Activated T-cell treated with anti-CD3 and anti-CD28 coated beads, Interleukin-2, amount 50 U/mL, for 72 hours (primary cell): Measurements from ENCODE around the gene ADGRD1. TPM values are rescaled to one million over a fixed set of nuclear protein-coding genes. Genes with fewer than 3 reads are reported as not detected.

ENCODE experiments used
- ATAC-seq, 2 donors: fragments of 150-1000 bp; cut with Tn5 transposase; replicated peaks in 1 of 2; 2 replicates each; pipeline ENCODE4 v1.10.0; 2021; ENCODE audit warnings: moderate library complexity in 2 of 2, mild to moderate bottlenecking in 1 of 2
- DNase-seq, 2 donors: peaks; one replicate each; pipeline ENCODE4 v3.0.0; 2021 to 2022; ENCODE audit warnings: mixed read lengths in 1 of 2
- H3K27ac Mint-ChIP-seq: one replicate; pipeline ENCODE4 v1.8.0; 2022; ENCODE audit warnings: mild to moderate bottlenecking, moderate library complexity, mixed read lengths
- H3K27me3 Mint-ChIP-seq: one replicate; pipeline ENCODE4 v1.8.0; 2022; ENCODE audit warnings: low read depth, mixed read lengths
- H3K36me3 Mint-ChIP-seq, 2 donors: one replicate each; pipeline ENCODE4 v1.8.0; 2022; ENCODE audit warnings: mixed read lengths in 2 of 2, mild to moderate bottlenecking in 1 of 2; ENCODE audit not compliant: insufficient read depth in 2 of 2
- H3K4me1 Mint-ChIP-seq: one replicate; pipeline ENCODE4 v1.8.0; 2022; ENCODE audit warnings: low read depth, mixed read lengths
- H3K4me3 Mint-ChIP-seq, 2 donors: one replicate each; pipeline ENCODE4 v1.8.0; 2022; ENCODE audit warnings: mild to moderate bottlenecking in 2 of 2, mixed read lengths in 2 of 2, moderate library complexity in 2 of 2
- H3K9me3 Mint-ChIP-seq, 2 donors: one replicate each; pipeline ENCODE4 v1.8.0; 2022; ENCODE audit warnings: mixed read lengths in 2 of 2
- total RNA-seq, 2 donors: library from RNA; stranded (reverse); gene quantifications; one replicate each; pipeline ENCODE4 v1.2.3, GENCODE V29; 2022

ADGRD1 gene
- total RNA-seq, 2 donors from 2014 or later, result 2.0 to 2.5 TPM

GRCh38 chr12:131034631-131035244, 81.0 kb downstream of the ADGRD1 start:
- peaks cover 5 to 18% of the 10 kb centered on the region in 2 donors for H3K9me3 Mint-ChIP-seq
- no peaks in the 10 kb centered on the region for H3K4me1 Mint-ChIP-seq
- ATAC-seq, result no peak

GRCh38 chr12:131035245-131035681, 81.6 kb downstream of the ADGRD1 start:
- ATAC-seq (no peak), DNase-seq (no peak)
- Mint-ChIP-seq H3K36me3 (peaks cover 4 to 7% of the 10 kb centered on the region in 2 donors), H3K9me3 (peaks cover 5 to 18% of the 10 kb centered on the region in 2 donors), H3K27ac (no peak overlapping the region), H3K27me3 (no peaks in the 10 kb centered on the region), H3K4me3 (no peak overlapping the region), H3K4me1 (no peaks in the 10 kb centered on the region)

More at GRCh38 chr12:131034631-131035244, 81.0 kb downstream of the ADGRD1 start:
- Mint-ChIP-seq H3K4me3 (no peak overlapping the region), H3K36me3 (peaks cover 4 to 7% of the 10 kb centered on the region in 2 donors), H3K27ac (no peak overlapping the region), H3K27me3 (no peaks in the 10 kb centered on the region)
- DNase-seq, result no peak

DNA sequence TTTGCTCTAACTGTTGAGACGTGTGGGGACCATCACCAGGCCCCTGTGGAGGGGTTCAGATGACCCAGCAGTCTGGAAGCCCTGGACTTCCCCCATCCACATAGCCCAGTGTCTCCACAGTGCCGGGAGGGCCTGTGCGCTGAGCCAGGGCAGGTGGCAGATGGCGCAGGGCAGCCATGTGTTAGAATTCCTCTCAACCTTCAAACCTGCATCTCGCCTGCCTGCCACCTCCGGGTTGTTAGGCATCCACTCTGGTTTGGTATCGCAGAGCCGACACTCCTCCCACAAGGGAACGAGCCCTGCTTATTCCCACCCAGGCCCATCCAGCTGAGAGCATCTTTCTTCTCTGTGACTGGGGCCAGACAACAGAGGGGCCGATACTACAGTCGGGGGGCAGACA, 84.5 kb downstream of the ADGRD1 start:
- no peak overlapping the region for H3K4me3 Mint-ChIP-seq
- H3K27ac Mint-ChIP-seq, result no peak overlapping the region
- ATAC-seq (no peak), DNase-seq (no peak)
- H3K27me3 Mint-ChIP-seq, result no peaks in the 10 kb centered on the region
- peaks cover 4 to 7% of the 10 kb centered on the region in 2 donors for H3K36me3 Mint-ChIP-seq
- no peaks in the 10 kb centered on the region for H3K4me1 Mint-ChIP-seq
- peaks cover 5 to 18% of the 10 kb centered on the region in 2 donors for H3K9me3 Mint-ChIP-seq

DNA sequence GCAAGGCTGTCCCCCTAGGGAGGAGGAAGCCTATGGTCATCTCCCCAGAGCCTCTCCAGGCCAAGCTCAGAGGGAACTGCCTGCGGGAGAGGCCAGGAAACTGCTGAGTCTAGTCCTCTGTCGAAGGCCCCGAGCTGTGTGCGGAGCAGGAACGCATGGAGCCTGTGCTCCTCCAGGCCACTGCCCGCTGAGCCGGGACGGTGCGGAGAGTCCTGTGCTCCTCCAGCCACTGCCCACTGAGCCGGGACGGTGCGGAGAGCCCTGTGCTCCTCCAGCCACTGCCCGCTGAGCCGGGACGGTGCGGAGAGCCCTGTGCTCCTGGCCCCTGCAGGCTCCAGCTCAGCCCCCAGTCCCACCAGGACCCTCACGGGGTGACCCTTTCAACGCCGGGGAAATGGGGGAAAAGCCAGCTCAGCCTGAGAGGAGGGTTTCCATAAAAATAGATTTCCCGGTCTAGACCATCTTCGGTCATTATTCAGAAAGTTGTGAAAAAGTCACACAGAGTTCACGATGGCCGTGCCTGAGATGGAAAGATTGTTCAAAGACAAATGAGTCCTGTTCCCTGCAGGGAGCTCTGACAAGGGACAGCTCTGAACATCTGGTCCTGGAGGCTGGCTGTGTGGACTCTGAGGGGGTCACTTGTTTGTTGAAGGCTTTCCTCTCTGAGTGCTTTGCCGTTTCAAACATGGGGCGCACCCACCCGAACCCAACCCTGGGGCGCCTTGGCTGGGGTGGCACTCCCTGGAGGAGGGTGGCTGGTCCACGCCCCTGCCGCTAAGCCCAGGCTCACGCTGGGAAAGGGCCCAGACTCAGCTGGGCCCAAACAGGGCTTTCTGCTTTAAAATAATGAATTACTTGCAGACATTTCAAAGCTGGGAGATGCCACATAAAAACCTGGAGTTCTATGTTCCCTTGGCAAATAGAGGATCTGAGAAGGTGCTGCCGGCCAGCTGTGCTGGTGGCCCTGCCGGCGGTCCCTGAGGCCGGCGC, 85.5 kb downstream of the ADGRD1 start:
- peaks cover 4 to 7% of the 10 kb centered on the region in 2 donors for H3K36me3 Mint-ChIP-seq
- no peak for DNase-seq
- no peak for ATAC-seq
- H3K9me3 Mint-ChIP-seq, result peaks cover 5 to 18% of the 10 kb centered on the region in 2 donors
- H3K27ac Mint-ChIP-seq, result no peak overlapping the region
- no peaks in the 10 kb centered on the region for H3K27me3 Mint-ChIP-seq
- no peak overlapping the region for H3K4me3 Mint-ChIP-seq
- no peaks in the 10 kb centered on the region for H3K4me1 Mint-ChIP-seq

- Mint-ChIP-seq H3K27me3 (no peaks in the 10 kb centered on the region), H3K4me3 (no peak overlapping the region), H3K9me3 (peaks cover 5 to 18% of the 10 kb centered on the region in 2 donors), H3K36me3 (peaks cover 4 to 7% of the 10 kb centered on the region in 2 donors), H3K27ac (no peak overlapping the region), H3K4me1 (no peaks in the 10 kb centered on the region)
- no peak for ATAC-seq
- no peak for DNase-seq
Observed at GRCh38 chr12:131040491-131040890, 86.8 kb downstream of the ADGRD1 start.

DNA sequence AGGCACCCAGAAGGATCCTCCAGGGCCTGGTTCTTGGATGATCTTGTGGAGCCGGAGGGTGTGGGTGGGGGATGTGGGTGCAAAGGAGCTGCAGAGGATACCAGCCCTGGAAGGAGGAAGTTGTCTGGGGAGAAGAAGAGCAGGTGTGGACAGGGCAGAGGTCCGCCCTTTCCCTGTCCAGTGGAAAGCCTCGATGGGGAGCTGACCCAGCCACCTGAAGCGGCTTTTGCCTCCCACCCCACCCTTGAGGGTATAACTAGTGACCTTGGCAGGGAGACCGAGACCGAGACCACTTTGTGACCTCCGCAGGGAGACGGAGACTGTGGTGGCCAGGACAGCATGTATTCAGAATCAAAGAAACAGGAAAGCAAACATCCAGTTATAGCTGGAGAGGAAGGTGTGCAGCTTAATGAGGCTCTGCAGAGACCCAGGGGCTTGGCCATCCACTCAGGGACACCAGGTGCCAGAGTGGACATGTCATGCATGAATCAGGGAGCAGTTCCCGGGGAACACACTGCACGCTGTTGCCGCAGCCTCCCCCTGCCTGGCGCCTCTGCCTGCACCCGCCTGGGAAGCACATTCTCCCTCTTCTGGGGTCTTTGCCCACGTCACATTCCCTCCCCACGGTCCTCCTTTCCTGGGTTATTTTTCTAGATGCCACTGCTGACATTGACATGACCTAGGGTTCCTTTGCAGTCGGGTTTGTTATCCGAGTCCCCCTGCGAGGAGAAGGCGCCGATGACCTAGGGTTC, 87.7 kb downstream of the ADGRD1 start:
- Mint-ChIP-seq H3K9me3 (peaks cover 5 to 15% of the 10 kb centered on the region in 2 donors), H3K4me1 (no peaks in the 10 kb centered on the region), H3K27me3 (no peaks in the 10 kb centered on the region), H3K4me3 (no peak overlapping the region), H3K27ac (no peak overlapping the region), H3K36me3 (peaks cover 4 to 7% of the 10 kb centered on the region in 2 donors)
- ATAC-seq, result no peak
- DNase-seq, result no peak

DNA sequence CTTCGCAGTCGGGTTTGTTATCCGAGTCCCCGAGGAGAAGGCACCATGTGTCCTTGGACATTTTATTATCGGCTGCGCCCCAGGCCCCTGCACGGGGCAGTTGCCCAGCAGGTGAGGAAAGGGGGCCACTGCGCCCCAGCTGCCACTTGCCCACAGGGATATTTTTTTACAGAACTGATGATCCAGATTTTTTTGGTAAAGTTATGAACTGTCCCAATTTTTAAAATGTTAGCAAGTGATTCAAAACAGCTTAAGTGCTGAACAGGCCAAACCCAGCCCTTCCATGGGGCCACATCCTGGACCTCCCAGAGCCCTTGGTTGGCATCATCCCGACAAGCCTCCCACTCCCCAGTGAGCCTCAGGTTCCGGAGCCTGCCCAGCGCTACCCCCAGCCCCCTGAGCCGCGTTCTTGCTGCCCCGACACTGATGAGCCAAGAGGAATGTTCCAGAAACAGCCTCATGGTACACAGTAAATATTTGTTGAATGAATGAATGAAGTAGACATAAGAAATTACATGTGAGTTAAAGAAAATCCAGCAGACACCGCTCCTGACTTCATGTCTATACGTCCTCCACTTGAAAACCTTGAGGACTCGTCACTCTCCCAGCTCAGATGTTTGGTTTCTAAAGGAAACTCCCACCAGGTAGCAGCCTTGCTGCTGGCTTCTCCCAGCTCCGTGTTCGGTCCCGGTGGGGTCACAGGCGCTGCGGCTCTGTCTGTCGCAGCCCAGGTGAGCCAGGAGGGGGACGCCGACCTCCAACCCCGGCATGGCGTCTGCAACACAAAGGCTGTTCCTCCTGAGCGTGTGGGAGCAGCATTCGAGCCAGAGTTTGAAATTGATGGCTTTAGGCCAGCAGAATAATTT, 88.5 kb downstream of the ADGRD1 start:
- Mint-ChIP-seq H3K36me3 (peaks cover 2 to 4% of the 10 kb centered on the region in 2 donors), H3K4me3 (no peak overlapping the region), H3K27me3 (no peaks in the 10 kb centered on the region), H3K9me3 (peaks cover 0 to 7% of the 10 kb centered on the region in 2 donors), H3K4me1 (no peaks in the 10 kb centered on the region), H3K27ac (no peak overlapping the region)
- ATAC-seq (no peak), DNase-seq (no peak)

GRCh38 chr12:131042834-131043245, 89.1 kb downstream of the ADGRD1 start:
- H3K27ac Mint-ChIP-seq, result no peak overlapping the region
- H3K4me1 Mint-ChIP-seq, result no peaks in the 10 kb centered on the region
- H3K4me3 Mint-ChIP-seq, result no peak overlapping the region
- no peak for DNase-seq
- peaks cover 1 to 2% of the 10 kb centered on the region in 2 donors for H3K36me3 Mint-ChIP-seq
- no peaks in the 10 kb centered on the region for H3K27me3 Mint-ChIP-seq
- no peak for ATAC-seq
- H3K9me3 Mint-ChIP-seq, result peaks cover 0 to 1% of the 10 kb centered on the region in 2 donors

- ATAC-seq, result no peak
- Mint-ChIP-seq H3K27ac (no peak overlapping the region), H3K36me3 (no peaks in the 10 kb centered on the region), H3K4me1 (no peaks in the 10 kb centered on the region), H3K4me3 (no peak overlapping the region), H3K27me3 (no peaks in the 10 kb centered on the region), H3K9me3 (no peaks in the 10 kb centered on the region)
- DNase-seq, result no peak
Observed at GRCh38 chr12:131043401-131043871, 89.7 kb downstream of the ADGRD1 start.

DNA sequence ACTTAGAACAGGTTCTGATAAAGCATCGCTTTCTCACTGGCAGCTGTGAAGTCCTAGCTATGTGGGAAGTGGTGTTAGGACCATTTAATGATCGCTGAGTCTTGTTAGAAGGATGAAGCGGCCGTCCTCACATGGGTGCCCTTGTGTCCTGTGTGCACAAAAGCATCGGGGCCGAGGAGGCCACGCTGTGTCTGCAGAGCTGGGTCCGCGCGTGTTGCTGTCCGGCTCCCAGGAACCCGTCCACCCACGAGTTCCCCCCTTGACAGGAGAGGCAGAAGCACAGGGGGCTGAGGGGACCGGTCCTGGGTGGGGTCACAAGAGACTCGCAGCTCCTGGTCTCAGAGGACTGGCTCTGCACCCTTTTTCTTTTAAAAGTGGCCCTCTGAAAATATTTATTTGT, 90.4 kb downstream of the ADGRD1 start:
- no peak overlapping the region for H3K4me3 Mint-ChIP-seq

GRCh38 chr12:131044760-131045381, 91.2 kb downstream of the ADGRD1 start:
- no peaks in the 10 kb centered on the region for H3K4me1 Mint-ChIP-seq
- ATAC-seq (no peak), DNase-seq (no peak)
- no peaks in the 10 kb centered on the region for H3K36me3 Mint-ChIP-seq
- H3K4me3 Mint-ChIP-seq, result no peak overlapping the region
- H3K27me3 Mint-ChIP-seq, result no peaks in the 10 kb centered on the region
- no peaks in the 10 kb centered on the region for H3K9me3 Mint-ChIP-seq
- H3K27ac Mint-ChIP-seq, result no peak overlapping the region

More for the DNA sequence above, 90.4 kb downstream of the ADGRD1 start:
- Mint-ChIP-seq H3K4me1 (no peaks in the 10 kb centered on the region), H3K9me3 (no peaks in the 10 kb centered on the region), H3K27ac (no peak overlapping the region), H3K27me3 (no peaks in the 10 kb centered on the region), H3K36me3 (no peaks in the 10 kb centered on the region)
- no peak for ATAC-seq
- no peak for DNase-seq
